Islet of Langerhans (tissue), 1 donor: ENCODE results near the gene SUV39H1.
"Not testable (repeated sequence)": the region's sequence is repeated elsewhere in the genome, so short reads cannot be mapped to it uniquely, and the experiment has no call there.

Source experiments
- FAIRE-seq: peaks from one replicate; lab custom pipeline; 2011; peaks lifted over from hg19 to GRCh38; lab: Jason Lieb, UNC

Gene SUV39H1

GRCh38 chrX:48696301-48696908 is at the start of gene SUV39H1:
TSS of gene SUV39H1 (plus strand) at chrX:48696734. CDS start at chrX:48696785, 51 bp downstream.
- no peak for FAIRE-seq

DNA sequence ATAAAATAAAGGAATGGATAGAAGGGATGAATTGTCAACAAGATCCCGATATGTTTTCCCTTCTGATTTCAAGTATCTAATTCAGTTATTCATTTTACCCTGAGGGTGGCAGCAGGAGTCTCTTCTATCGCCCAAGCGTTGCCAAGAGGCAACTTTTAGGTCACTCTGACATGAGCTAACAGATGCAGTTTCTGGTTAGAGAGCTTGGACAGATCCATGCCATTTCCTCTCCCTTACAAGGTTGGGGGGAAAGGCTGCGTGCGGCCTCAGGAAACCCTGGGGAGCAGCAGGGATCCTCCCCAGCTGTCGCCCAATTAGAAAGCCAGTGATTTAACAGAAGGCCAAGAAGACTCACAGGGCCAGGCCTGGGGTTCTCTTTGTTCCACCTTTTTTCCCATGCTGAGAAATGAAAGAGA is 48.2 kb upstream of the SUV39H1 start:
- peak; percentile 84 for FAIRE-seq

DNA sequence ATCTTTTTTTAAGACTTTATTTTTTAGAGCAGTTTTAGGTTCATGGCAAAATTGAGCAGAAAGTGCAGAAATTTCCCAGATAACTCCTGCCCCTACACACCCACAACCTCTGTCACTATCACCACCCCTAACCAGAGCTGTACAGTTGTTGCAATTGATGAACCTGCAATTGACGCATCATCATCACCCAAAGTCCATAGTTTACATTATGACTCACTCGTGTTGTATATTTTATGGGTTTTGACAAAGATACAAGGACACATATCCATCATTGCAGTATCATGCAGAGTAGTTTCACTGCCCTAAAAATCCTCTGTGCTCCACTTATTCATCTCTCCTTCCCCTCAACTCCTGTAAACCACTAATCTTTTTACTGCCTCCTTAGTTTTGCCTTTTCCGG is 47.4 kb upstream of the SUV39H1 start:
- no peak for FAIRE-seq

DNA sequence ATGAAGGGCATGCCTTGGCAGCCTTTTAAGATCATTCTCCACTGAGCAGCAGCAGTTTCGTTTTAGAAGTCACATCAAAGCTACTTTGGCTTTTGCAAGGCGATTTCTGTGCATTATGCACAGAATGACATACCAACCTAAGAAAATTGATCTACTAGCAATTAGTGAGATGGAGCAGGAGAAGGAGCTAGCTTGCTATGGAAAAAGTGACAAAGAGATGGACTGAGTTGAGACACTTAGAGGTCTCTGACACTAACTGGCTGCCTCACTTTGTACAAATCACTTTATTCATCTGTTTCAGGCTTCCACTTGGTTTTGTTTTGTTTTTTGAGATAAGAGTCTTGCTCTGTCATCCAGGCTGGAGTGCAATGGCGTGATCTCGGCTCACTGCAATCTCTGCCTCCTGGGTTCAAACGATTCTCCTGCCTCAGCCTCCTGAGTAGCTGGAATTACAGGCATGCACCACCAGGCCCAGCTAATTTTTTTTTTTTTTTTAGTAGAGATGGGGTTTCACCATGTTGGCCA is 44.4 kb upstream of the SUV39H1 start:
- FAIRE-seq, result not testable (repeated sequence)

- FAIRE-seq, result not testable (repeated sequence)
Observed at GRCh38 chrX:48654746-48655145, 41.8 kb upstream of the SUV39H1 start.

- FAIRE-seq, result not testable (repeated sequence)
Observed at GRCh38 chrX:48659686-48660085, 36.8 kb upstream of the SUV39H1 start.

DNA sequence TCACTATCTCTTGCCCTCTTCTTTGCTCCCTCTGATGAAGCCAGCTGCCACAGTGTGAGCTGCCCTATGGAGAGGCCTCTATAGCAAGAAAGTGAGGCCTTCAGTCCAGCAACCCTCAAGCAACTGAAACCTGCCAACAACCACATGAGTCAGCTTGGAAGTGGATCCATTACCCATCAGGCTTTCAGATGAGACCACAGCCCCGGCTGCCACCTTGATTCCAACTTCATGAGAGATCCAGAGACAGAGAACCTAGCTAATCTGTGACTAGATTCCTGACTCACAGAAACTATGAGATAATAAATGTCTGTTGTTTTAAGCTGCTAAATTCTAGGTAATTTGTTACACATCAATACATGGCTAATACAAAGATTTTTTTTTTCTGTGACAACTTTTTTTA is 33.3 kb upstream of the SUV39H1 start:
- FAIRE-seq, result no peak

GRCh38 chrX:48664156-48664555 is 32.4 kb upstream of the SUV39H1 start:
- no peak for FAIRE-seq

DNA sequence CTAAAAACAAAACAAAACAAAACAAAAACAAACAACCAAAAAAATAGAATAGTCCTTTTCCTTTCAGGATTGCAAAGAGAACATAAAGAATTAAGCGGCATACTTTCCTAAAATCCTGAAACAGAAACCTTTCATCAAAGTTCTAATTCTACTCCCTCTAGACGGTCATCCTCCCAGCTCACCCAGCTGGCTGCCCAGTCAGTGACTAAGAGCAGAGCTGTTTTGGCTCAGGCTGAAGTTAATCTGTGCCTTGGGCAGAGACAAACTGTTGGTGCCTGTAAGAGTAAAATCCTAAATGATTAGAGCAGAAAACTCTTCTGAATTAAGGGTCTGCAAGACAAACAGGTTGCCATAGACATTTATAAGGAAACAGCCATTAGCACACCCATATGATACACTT is 30.5 kb upstream of the SUV39H1 start:
- FAIRE-seq, result no peak

DNA sequence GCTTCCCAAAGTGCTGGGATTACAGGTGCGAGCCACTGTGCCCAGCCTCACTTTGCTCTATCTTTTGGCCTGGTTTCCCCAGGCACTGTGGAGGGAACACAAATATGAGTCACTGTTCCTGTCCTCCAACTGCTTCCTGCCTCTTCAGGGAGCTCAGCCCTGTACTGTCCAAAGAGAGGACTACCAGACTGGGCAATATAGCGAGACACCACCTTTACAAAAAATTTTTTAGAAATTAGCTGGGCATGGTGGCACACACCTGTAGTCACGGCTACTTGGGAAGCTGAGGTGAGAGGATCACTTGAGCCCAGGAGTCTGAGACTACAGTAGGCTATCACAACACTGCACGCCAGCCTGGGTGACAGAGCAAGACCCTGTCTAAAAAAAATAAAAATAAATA is 29.9 kb upstream of the SUV39H1 start:
- no peak for FAIRE-seq

GRCh38 chrX:48667509-48667908 is 29.0 kb upstream of the SUV39H1 start:
- no peak for FAIRE-seq

DNA sequence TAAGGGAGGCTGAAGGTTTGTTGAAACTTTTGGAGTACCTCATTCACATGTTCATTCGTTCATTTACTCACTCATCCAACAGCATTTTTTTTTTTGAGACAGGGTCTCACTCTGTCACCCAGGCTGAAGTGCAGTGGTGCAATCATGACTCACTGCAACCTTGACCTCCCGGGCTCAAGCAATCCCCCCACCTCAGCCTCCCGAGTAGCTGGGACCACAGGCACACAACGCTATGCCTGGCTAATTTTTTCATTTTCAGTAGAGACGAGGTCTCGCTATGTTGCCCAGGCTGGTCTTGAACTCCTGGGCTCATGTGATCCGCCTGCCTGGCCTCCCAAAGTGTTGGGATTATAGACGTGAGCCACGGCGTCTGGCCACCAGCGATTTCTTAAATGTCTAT is 28.3 kb upstream of the SUV39H1 start:
- FAIRE-seq, result not testable (repeated sequence)

- no peak for FAIRE-seq
Observed at GRCh38 chrX:48676106-48676892, 20.2 kb upstream of the SUV39H1 start.

GRCh38 chrX:48676893-48677270 is 19.7 kb upstream of the SUV39H1 start:
- no peak for FAIRE-seq

DNA sequence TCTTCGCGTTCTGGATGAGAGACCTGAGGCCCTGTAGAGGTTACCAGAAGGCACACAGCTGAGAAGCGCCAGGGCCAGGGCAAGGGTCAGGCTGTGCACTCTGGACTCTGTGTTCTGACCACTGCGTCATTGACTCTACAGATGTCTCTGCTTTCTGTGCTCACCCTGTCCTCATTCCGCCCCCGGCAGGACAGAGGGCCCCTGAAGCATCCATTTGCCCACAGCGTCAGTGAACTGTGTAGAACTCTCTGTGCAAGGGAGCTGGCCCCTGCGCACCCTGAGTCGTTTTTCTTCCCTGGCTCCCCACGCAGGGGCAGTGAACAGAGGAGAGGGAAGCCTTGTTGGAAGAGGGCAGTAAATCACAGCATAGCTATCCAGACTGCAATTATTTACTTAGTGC is 19.0 kb upstream of the SUV39H1 start:
- FAIRE-seq, result no peak

- not testable (repeated sequence) for FAIRE-seq
Observed at GRCh38 chrX:48680467-48680866, 16.1 kb upstream of the SUV39H1 start.

- not testable (repeated sequence) for FAIRE-seq
Observed at GRCh38 chrX:48680925-48681324, 15.6 kb upstream of the SUV39H1 start.

DNA sequence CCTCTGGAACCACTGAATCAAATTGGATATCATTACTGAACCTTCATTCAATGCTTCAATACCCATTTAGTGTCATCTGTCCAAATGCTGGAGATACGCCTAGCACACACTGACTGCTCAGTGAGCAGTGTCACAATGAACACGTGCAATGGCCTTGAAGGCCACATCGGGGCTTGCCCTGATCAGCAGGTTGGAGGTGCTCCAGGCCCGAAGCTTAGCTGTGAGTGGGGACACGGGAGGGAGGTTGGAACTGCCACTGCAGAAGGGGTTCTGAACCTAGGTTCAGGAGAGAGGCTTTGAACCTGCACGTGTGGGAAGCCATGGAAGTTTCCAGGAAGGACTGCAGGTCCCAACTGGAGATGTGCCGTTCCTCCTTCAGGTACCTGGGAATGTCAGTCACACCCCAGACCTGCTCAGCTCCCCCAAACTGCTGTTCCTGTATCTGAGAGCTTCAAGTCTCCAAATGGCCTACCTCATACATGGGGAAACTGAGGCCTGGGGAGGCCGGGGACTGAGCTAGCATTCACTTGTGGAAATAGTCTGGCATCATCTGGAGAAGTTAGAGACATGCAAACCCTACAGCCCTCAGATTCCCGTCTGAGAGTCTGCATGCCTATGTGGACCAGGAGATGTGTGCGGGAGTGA is 14.9 kb upstream of the SUV39H1 start:
- no peak for FAIRE-seq

DNA sequence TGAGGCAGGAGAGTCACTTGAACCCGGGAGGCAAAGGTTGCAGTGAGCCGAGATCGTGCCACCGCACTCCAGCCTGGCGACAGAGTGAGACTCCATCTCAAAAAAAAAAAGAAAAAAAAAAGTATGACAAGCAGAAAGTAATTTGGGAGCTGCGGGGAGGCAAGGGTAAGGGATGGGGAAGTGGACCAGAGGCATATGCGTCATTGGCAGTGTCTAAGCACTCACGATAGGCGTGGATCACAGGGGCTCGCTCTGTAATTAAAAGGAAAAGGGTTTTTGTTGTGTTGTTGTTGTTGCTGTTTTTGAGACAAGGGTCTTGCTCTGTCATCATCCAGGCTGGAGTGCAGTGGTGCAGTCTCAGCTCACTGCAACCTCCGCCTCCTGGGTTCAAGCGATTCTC is 13.7 kb upstream of the SUV39H1 start:
- FAIRE-seq, result not testable (repeated sequence)

DNA sequence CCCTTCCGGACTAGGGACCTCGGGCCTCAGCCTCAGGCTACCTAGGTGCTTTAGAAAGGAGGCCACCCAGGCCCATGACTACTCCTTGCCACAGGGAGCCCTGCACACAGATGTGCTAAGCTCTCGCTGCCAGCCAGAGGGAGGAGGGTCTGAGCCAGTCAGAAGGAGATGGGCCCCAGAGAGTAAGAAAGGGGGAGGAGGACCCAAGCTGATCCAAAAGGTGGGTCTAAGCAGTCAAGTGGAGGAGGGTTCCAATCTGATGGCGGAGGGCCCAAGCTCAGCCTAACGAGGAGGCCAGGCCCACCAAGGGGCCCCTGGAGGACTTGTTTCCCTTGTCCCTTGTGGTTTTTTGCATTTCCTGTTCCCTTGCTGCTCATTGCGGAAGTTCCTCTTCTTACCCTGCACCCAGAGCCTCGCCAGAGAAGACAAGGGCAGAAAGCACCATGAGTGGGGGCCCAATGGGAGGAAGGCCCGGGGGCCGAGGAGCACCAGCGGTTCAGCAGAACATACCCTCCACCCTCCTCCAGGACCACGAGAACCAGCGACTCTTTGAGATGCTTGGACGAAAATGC is 13.0 kb upstream of the SUV39H1 start, which contains the start of gene WAS:
Gene WAS (plus strand): TSS at position 389 of the 572 bp plus-strand sequence. CDS start 55 bp downstream, at position 444.
- FAIRE-seq, result no peak

DNA sequence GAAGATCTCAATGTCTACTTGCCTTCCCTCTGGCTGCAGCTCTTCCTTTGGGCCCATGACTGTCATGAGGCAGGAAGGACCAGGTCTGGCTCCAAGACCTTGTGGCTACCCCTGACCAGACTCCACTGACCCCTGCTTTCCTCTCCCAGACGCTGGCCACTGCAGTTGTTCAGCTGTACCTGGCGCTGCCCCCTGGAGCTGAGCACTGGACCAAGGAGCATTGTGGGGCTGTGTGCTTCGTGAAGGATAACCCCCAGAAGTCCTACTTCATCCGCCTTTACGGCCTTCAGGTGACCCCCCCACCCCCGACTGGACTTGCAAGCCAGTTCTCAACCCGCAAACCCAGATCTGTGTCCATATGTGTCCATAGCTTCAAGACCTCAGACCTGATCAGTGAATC is 12.4 kb upstream of the SUV39H1 start:
- FAIRE-seq, result no peak

DNA sequence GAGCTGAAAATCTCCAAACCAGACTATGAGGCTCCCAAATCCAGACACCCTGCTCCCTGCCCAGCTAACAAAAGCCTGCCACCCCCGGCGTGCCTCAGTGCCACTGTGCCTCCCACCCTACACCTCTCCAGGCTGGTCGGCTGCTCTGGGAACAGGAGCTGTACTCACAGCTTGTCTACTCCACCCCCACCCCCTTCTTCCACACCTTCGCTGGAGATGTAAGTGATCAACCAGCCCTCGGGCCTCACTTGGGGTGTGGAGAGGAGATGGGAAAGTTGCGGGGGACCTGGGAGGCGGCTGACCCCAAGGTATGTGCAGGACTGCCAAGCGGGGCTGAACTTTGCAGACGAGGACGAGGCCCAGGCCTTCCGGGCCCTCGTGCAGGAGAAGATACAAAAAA is 11.1 kb upstream of the SUV39H1 start:
- FAIRE-seq, result no peak
